Activated T-helper 17 cell treated with anti-CD3 and anti-CD28 coated beads, Interleukin-2, amount 50 U/mL, for 72 hours (primary cell): ENCODE results near the gene PTP4A1. TPM values are rescaled to one million over a fixed set of nuclear protein-coding genes. Genes with fewer than 3 reads are reported as not detected.

ENCODE experiments used
- total RNA-seq, 2 donors: library from RNA; stranded (reverse); gene quantifications; one replicate each; pipeline ENCODE4 v1.2.3, GENCODE V29; 2022

Gene PTP4A1
- total RNA-seq, 2 donors from 2014 or later: 43.3 to 70.8 TPM

Other genes starting within 250 kb of the PTP4A1 start
- 10 to 100 TPM; 45.3 to 91.4 TPM for gene PHF3, start 63.3 kb downstream of the PTP4A1 start, total RNA-seq